Calu3 (cell line): ENCODE measurements around the gene SLC37A3. TPM values are rescaled to one million over a fixed set of nuclear protein-coding genes. Genes with fewer than 3 reads are reported as not detected.

ENCODE experiments used
- Bru-seq: library from RNA; stranded (reverse); fragments of 400-500 nt; gene quantifications from one replicate; lab custom pipeline; 2021; lab: Mats Ljungman, UMichigan
- BruChase-seq, 2 experiments: library from RNA; stranded (reverse); fragments of 400-500 nt; gene quantifications; one replicate each; lab custom pipeline; 2021; lab: Mats Ljungman, UMichigan
- BruUV-seq: library from RNA; stranded (reverse); fragments of 400-500 nt; replicated peaks from 2 replicates; lab custom pipeline; 2021; lab: Mats Ljungman, UMichigan
- CTCF ChIA-PET: fragments of 300-600 bp; sonication (Branson Sonifier 250); formaldehyde crosslinking; loops from one replicate; lab custom pipeline; 2022; ENCODE audit warnings: antibody characterized with exemption; lab: Charles Lee
- DNase-seq: peaks from one replicate; pipeline ENCODE4 v3.0.0; 2022
- H3K27ac Mint-ChIP-seq: one replicate; pipeline ENCODE4 v1.8.0; 2022; ENCODE audit warnings: mixed read lengths; ENCODE audit not compliant: unreplicated experiment
- H3K27me3 Mint-ChIP-seq: one replicate; pipeline ENCODE4 v1.8.0; 2022; ENCODE audit warnings: mixed read lengths; ENCODE audit not compliant: unreplicated experiment
- H3K36me3 Mint-ChIP-seq: one replicate; pipeline ENCODE4 v1.8.0; 2022; ENCODE audit warnings: mild to moderate bottlenecking, moderate library complexity, mixed read lengths; ENCODE audit not compliant: insufficient read depth, unreplicated experiment
- H3K4me1 Mint-ChIP-seq: one replicate; pipeline ENCODE4 v1.8.0; 2022; ENCODE audit warnings: mild to moderate bottlenecking, low read depth, mixed read lengths; ENCODE audit not compliant: unreplicated experiment
- H3K4me3 Mint-ChIP-seq: one replicate; pipeline ENCODE4 v1.8.0; 2022; ENCODE audit warnings: mild to moderate bottlenecking, low read depth, moderate library complexity, mixed read lengths; ENCODE audit not compliant: unreplicated experiment
- H3K9me3 Mint-ChIP-seq: one replicate; pipeline ENCODE4 v1.8.0; 2022; ENCODE audit warnings: low read depth, mixed read lengths; ENCODE audit not compliant: unreplicated experiment
- CTCF ChIP-seq: fragments of 200-600 bp; IDR thresholded peaks from one replicate; pipeline ENCODE4 v1.8.0; 2022; ENCODE audit warnings: antibody characterized with exemption; ENCODE audit not compliant: unreplicated experiment
- intact Hi-C: fragments of 100-400 bp; cut with micrococcal nuclease; formaldehyde crosslinking; loops from one replicate; pipeline ENCODE4 v1.10.0; 2022; ENCODE audit not compliant: unreplicated experiment
- long read RNA-seq: library from polyadenylated mRNA; stranded (forward); transcript quantifications from one replicate; pipeline ENCODE4 v2.0.0, GENCODE V29; 2022
- total RNA-seq: library from RNA; stranded (reverse); gene quantifications from 2 replicates; pipeline ENCODE4 v1.2.3, GENCODE V29; 2022

The SLC37A3 gene
- total RNA-seq (62.5 and 65.2 TPM in 2 replicates), Bru-seq, nascent RNA (percentile 73 among the genes with signal in this experiment), BruChase-seq, experiment 1, labeled RNA remaining after a 6-hour chase (percentile 76 among the genes with signal in this experiment), BruChase-seq, experiment 2, labeled RNA remaining after a 2-hour chase (percentile 68 among the genes with signal in this experiment)
- long read RNA-seq, transcript SLC37A3-201 (15 exons, 3,349 nt), result major isoform, 43 of 77 reads
- long read RNA-seq, partial matches to known transcripts, result 3 of 77 reads
- long read RNA-seq, other reads (novel, unspliced or antisense), result 30 of 77 reads

GRCh38 chr7:140397784-140398750, at the start of gene SLC37A3:
Gene SLC37A3 (minus strand): TSS chr7:140398530. CDS start chr7:140382526, 16,004 bp downstream.
- BruUV-seq, result TSS peak; percentile 65
- intact Hi-C loops, result no loop called here
- peaks cover 18% of the 10 kb centered on the region for H3K36me3 Mint-ChIP-seq
- TF ChIP-seq CTCF, result no peak
- peak within 1 kb of the TSS; percentile 51 for H3K27ac Mint-ChIP-seq
- H3K9me3 Mint-ChIP-seq, result no peaks in the 10 kb centered on the region
- CTCF ChIA-PET, result interaction anchor here (0.5 to 0.7 kb wide), 4 partner anchors 13 to 136 kb away, joined by 4 to 8 read pairs (median 6); no protein-coding TSS in a partner anchor
- DNase-seq, result peak; percentile 93
- H3K4me1 Mint-ChIP-seq, result peaks cover 16% of the 10 kb centered on the region
- peak within 1 kb of the TSS; percentile 79 for H3K4me3 Mint-ChIP-seq
- H3K27me3 Mint-ChIP-seq, result no peaks in the 10 kb centered on the region

- CTCF ChIA-PET, result no interaction called here
- no peak for TF ChIP-seq CTCF
- no peaks in the 10 kb centered on the region for H3K9me3 Mint-ChIP-seq
- no peaks in the 10 kb centered on the region for H3K4me1 Mint-ChIP-seq
- no peak overlapping the region for H3K27ac Mint-ChIP-seq
- intact Hi-C loops, result no loop called here
- no peak overlapping the region for H3K4me3 Mint-ChIP-seq
- DNase-seq, result no peak
- peaks cover 8% of the 10 kb centered on the region for H3K36me3 Mint-ChIP-seq
- no TSS peak for BruUV-seq
- H3K27me3 Mint-ChIP-seq, result no peaks in the 10 kb centered on the region
Measured at GRCh38 chr7:140447841-140448240, 49.5 kb upstream of the SLC37A3 start.

- no TSS peak for BruUV-seq
- Mint-ChIP-seq H3K9me3 (no peaks in the 10 kb centered on the region), H3K27ac (no peak overlapping the region), H3K36me3 (no peaks in the 10 kb centered on the region), H3K27me3 (no peaks in the 10 kb centered on the region), H3K4me1 (no peaks in the 10 kb centered on the region), H3K4me3 (no peak overlapping the region)
- TF ChIP-seq CTCF, result no peak
- no peak for DNase-seq
- CTCF ChIA-PET, result interaction anchor here (0.6 kb wide), 1 partner anchor 21 kb away, joined by 4 read pairs; no protein-coding TSS in a partner anchor
- intact Hi-C loops, result no loop called here
Measured at GRCh38 chr7:140446467-140446866, 48.1 kb upstream of the SLC37A3 start.

- Mint-ChIP-seq H3K9me3 (no peaks in the 10 kb centered on the region), H3K4me1 (no peaks in the 10 kb centered on the region), H3K36me3 (no peaks in the 10 kb centered on the region), H3K27ac (no peak overlapping the region), H3K27me3 (no peaks in the 10 kb centered on the region), H3K4me3 (no peak overlapping the region)
- no TSS peak for BruUV-seq
- CTCF ChIA-PET, result no interaction called here
- intact Hi-C loops, result no loop called here
- no peak for DNase-seq
- TF ChIP-seq CTCF, result no peak
Measured at GRCh38 chr7:140441519-140441918, 43.2 kb upstream of the SLC37A3 start.
